A673 (cell line): ENCODE data around the gene MFF. TPM values are rescaled to one million over a fixed set of nuclear protein-coding genes. Genes with fewer than 3 reads are reported as not detected.

Source experiments
- total RNA-seq: library from RNA; stranded (reverse); gene quantifications from 2 replicates; pipeline ENCODE4 v1.2.3, GENCODE V29; 2021

The MFF gene
- total RNA-seq, 1 experiment from 2014 or later, result 113 TPM

Other genes with a start within 250 kb of the MFF start
- gene COL4A4, start 161.0 kb upstream of the MFF start, total RNA-seq, result 0.11 TPM in 1 of 2 replicates, not detected in the other
- not detected in 2 replicates for gene COL4A3, start 160.6 kb upstream of the MFF start, total RNA-seq
- not detected in 2 replicates for gene TM4SF20, start 54.1 kb downstream of the MFF start, total RNA-seq
- gene SCYGR1, start 62.7 kb downstream of the MFF start, total RNA-seq, result not detected in 2 replicates
- 118 and 122 TPM in 2 replicates for gene AGFG1, start 146.9 kb downstream of the MFF start, total RNA-seq